Natural killer cell (primary cell): ENCODE measurements around the gene ITGA6. TPM values are rescaled to one million over a fixed set of nuclear protein-coding genes. Genes with fewer than 3 reads are reported as not detected.
A peak's percentile ranks its signal among the peaks of the same experiment; 100 is the strongest.

Experiments
- ATAC-seq, 3 donors: fragments of 150-1000 bp in 2 of 3; fragments of 200-7000 bp in 1 of 3; cut with Tn5 transposase; 1 replicate in 1 of 3; 2 replicates in 2 of 3; pipeline ENCODE4 v1.10.0; 2021; ENCODE audit warnings: mild to moderate bottlenecking in 2 of 3, moderate library complexity in 2 of 3
- DNase-seq, 2 donors: peaks; one replicate each; pipeline versions ENCODE4 v3.0.0 to v3.0.0-alpha.2; 2013 to 2021; ENCODE audit warnings: mixed read lengths in 1 of 2
- H3K27ac ChIP-seq: one replicate; pipeline ENCODE4 v1.5.1; 2013; ENCODE audit warnings: mild to moderate bottlenecking, low read length
- H3K27me3 ChIP-seq: one replicate; pipeline ENCODE4 v1.6.1; 2013; ENCODE audit warnings: low read length; ENCODE audit not compliant: control insufficient read depth, insufficient read depth
- H3K36me3 ChIP-seq: one replicate; pipeline ENCODE4 v1.6.1; 2013; ENCODE audit warnings: low read length; ENCODE audit not compliant: control insufficient read depth, insufficient read depth
- H3K4me1 ChIP-seq: one replicate; pipeline ENCODE4 v1.6.1; 2013; ENCODE audit warnings: low read length; ENCODE audit not compliant: control insufficient read depth, insufficient read depth
- H3K4me3 ChIP-seq: one replicate; pipeline ENCODE4 v1.5.1; 2013; ENCODE audit warnings: low read length
- H3K9me3 ChIP-seq: one replicate; pipeline ENCODE4 v1.6.1; 2013; ENCODE audit warnings: low read length; ENCODE audit not compliant: control insufficient read depth, insufficient read depth
- H3K27ac Mint-ChIP-seq, 2 donors: one replicate each; pipeline ENCODE4 v1.8.0; 2022; ENCODE audit warnings: mild to moderate bottlenecking in 2 of 2, mixed read lengths in 2 of 2, moderate library complexity in 1 of 2
- H3K27me3 Mint-ChIP-seq, 2 donors: one replicate each; pipeline ENCODE4 v1.8.0; 2022; ENCODE audit warnings: low read depth in 2 of 2, mixed read lengths in 2 of 2
- H3K36me3 Mint-ChIP-seq: one replicate; pipeline ENCODE4 v1.8.0; 2022; ENCODE audit warnings: mixed read lengths
- H3K4me1 Mint-ChIP-seq, 2 donors: one replicate each; pipeline ENCODE4 v1.8.0; 2022; ENCODE audit warnings: mixed read lengths in 2 of 2
- H3K4me3 Mint-ChIP-seq: one replicate; pipeline ENCODE4 v1.8.0; 2022; ENCODE audit warnings: mild to moderate bottlenecking, moderate library complexity, mixed read lengths
- H3K9me3 Mint-ChIP-seq, 2 donors: one replicate each; pipeline ENCODE4 v1.8.0; 2022; ENCODE audit warnings: mixed read lengths in 2 of 2
- CTCF ChIP-seq: fragments of 200-600 bp; IDR thresholded peaks from one replicate; pipeline ENCODE4 v1.8.0; 2022; ENCODE audit warnings: antibody characterized with exemption
- WGBS: methylation state at CpG from one replicate; pipeline ENCODE4 v1.1.7; 2013; ENCODE audit warnings: missing lambda C conversion rate; ENCODE audit not compliant: insufficient coverage; 5-methylcytosine and 5-hydroxymethylcytosine counted together
- intact Hi-C: fragments of 100-400 bp; cut with micrococcal nuclease; formaldehyde crosslinking; loops from one replicate; pipeline ENCODE4 v1.14.2; 2022
- total RNA-seq, 4 donors: library from RNA; stranded (reverse); fragments of 120-200 nt in 1 of 4; gene quantifications; one replicate each; pipeline versions ENCODE4 v1.2.3 to v1.2.4, GENCODE V29; 2013 to 2022

The ITGA6 gene
- total RNA-seq, 3 donors from 2014 or later (not counting 1 experiment from before 2014, with no cell fraction given) = 34.0 to 52.8 (median 38.3) TPM

GRCh38 chr2:172402198-172402597, 25.2 kb upstream of the ITGA6 start:
- DNase-seq (no peak), ATAC-seq (no peak)
- no peak overlapping the region for H3K4me3 Mint-ChIP-seq
- H3K9me3 Mint-ChIP-seq = no peaks in the 10 kb centered on the region
- Histone ChIP-seq H3K27ac (no peak overlapping the region), H3K36me3 (no peaks in the 10 kb centered on the region), H3K27me3 (no peaks in the 10 kb centered on the region), H3K9me3 (no peaks in the 10 kb centered on the region), H3K4me1 (no peaks in the 10 kb centered on the region), H3K4me3 (no peak overlapping the region)
- TF ChIP-seq CTCF = no peak
- 100% methylated on average over 1 of the region's 1 CpG for WGBS
- H3K27ac Mint-ChIP-seq = no peak overlapping the region
- intact Hi-C loops = no loop called here
- H3K27me3 Mint-ChIP-seq = peaks cover 0 to 5% of the 10 kb centered on the region in 2 donors
- no peaks in the 10 kb centered on the region for H3K4me1 Mint-ChIP-seq
- no peaks in the 10 kb centered on the region for H3K36me3 Mint-ChIP-seq

GRCh38 chr2:172403402-172403801, 24.0 kb upstream of the ITGA6 start:
- no peak for TF ChIP-seq CTCF
- no peaks in the 10 kb centered on the region for H3K9me3 Mint-ChIP-seq
- intact Hi-C loops = no loop called here
- H3K36me3 ChIP-seq = no peaks in the 10 kb centered on the region
- DNase-seq (no peak), ATAC-seq (no peak)
- H3K4me1 Mint-ChIP-seq = no peaks in the 10 kb centered on the region
- H3K27ac Mint-ChIP-seq = peak overlapping the region in 1 of 2 donors; percentile 27
- no peak overlapping the region for H3K4me3 Mint-ChIP-seq
- no peaks in the 10 kb centered on the region for H3K9me3 ChIP-seq
- H3K27me3 ChIP-seq = no peaks in the 10 kb centered on the region
- no peaks in the 10 kb centered on the region for H3K36me3 Mint-ChIP-seq
- no peak overlapping the region for H3K27ac ChIP-seq
- H3K27me3 Mint-ChIP-seq = peaks cover 0 to 5% of the 10 kb centered on the region in 2 donors
- H3K4me1 ChIP-seq = no peaks in the 10 kb centered on the region
- no peak overlapping the region for H3K4me3 ChIP-seq
- 88% methylated on average over 4 of the region's 4 CpGs for WGBS

GRCh38 chr2:172403881-172404468, 23.4 kb upstream of the ITGA6 start:
- Histone ChIP-seq H3K9me3 (no peaks in the 10 kb centered on the region), H3K4me1 (no peaks in the 10 kb centered on the region), H3K27me3 (no peaks in the 10 kb centered on the region), H3K27ac (no peak overlapping the region), H3K36me3 (no peaks in the 10 kb centered on the region), H3K4me3 (no peak overlapping the region)
- Mint-ChIP-seq H3K27me3 (peaks cover 0 to 5% of the 10 kb centered on the region in 2 donors), H3K36me3 (no peaks in the 10 kb centered on the region), H3K27ac (no peak overlapping the region), H3K4me1 (no peaks in the 10 kb centered on the region), H3K9me3 (no peaks in the 10 kb centered on the region), H3K4me3 (no peak overlapping the region)
- no peak for DNase-seq
- intact Hi-C loops = no loop called here
- 98% methylated on average over 4 of the region's 5 CpGs for WGBS
- no peak for TF ChIP-seq CTCF
- no peak for ATAC-seq

GRCh38 chr2:172404824-172405223, 22.6 kb upstream of the ITGA6 start:
- Mint-ChIP-seq H3K27ac (no peak overlapping the region), H3K4me1 (no peaks in the 10 kb centered on the region)

More at GRCh38 chr2:172404824-172405223, 22.6 kb upstream of the ITGA6 start:
- ATAC-seq (no peak), DNase-seq (no peak)
- no peaks in the 10 kb centered on the region for H3K36me3 Mint-ChIP-seq
- H3K4me3 Mint-ChIP-seq = no peak overlapping the region
- 100% methylated on average over 1 of the region's 1 CpG for WGBS
- H3K4me3 ChIP-seq = no peak overlapping the region
- no peaks in the 10 kb centered on the region for H3K27me3 ChIP-seq
- intact Hi-C loops = no loop called here
- no peaks in the 10 kb centered on the region for H3K9me3 Mint-ChIP-seq
- no peak overlapping the region for H3K27ac ChIP-seq
- peaks cover 0 to 5% of the 10 kb centered on the region in 2 donors for H3K27me3 Mint-ChIP-seq
- H3K36me3 ChIP-seq = no peaks in the 10 kb centered on the region
- no peak for TF ChIP-seq CTCF
- H3K4me1 ChIP-seq = no peaks in the 10 kb centered on the region
- H3K9me3 ChIP-seq = no peaks in the 10 kb centered on the region
